GM18520 (cell line): ENCODE results near the gene FAM98C.

Experiments
- ATAC-seq: cut with Tn5 transposase; IDR thresholded peaks from one replicate; pipeline ENCODE4 v1.9.1; 2021; ENCODE audit not compliant: unreplicated experiment

The FAM98C gene

GRCh38 chr19:38377052-38377451 is 25.8 kb upstream of the FAM98C start:
- no peak for ATAC-seq

- ATAC-seq: no peak
Observed at GRCh38 chr19:38378866-38379265, 24.0 kb upstream of the FAM98C start.

- ATAC-seq: no peak
Observed at GRCh38 chr19:38381138-38381537, 21.8 kb upstream of the FAM98C start.

GRCh38 chr19:38383184-38383583 is 19.7 kb upstream of the FAM98C start:
- no peak for ATAC-seq

- ATAC-seq: no peak
Observed at GRCh38 chr19:38383743-38384142, 19.1 kb upstream of the FAM98C start.

GRCh38 chr19:38384209-38385027 is 18.5 kb upstream of the FAM98C start:
- no peak for ATAC-seq

- ATAC-seq: no peak
Observed at GRCh38 chr19:38385057-38385803, 17.7 kb upstream of the FAM98C start.

GRCh38 chr19:38385804-38386257 is 17.1 kb upstream of the FAM98C start:
- ATAC-seq: no peak

GRCh38 chr19:38386300-38386970 is 16.5 kb upstream of the FAM98C start:
- ATAC-seq: no peak

GRCh38 chr19:38386971-38387549 is 15.8 kb upstream of the FAM98C start:
- ATAC-seq: no peak

- ATAC-seq: no peak
Observed at GRCh38 chr19:38387550-38388348, 15.1 kb upstream of the FAM98C start, which contains the start of gene GGN. Gene GGN, minus strand, starts transcription at chr19:38388034. Its CDS starts 773 bp downstream, at chr19:38387261.

GRCh38 chr19:38388349-38389100 is 14.4 kb upstream of the FAM98C start, which contains the start of gene SPRED3:
Gene SPRED3, plus strand, starts transcription at chr19:38388697. Its CDS starts 1,606 bp downstream, at chr19:38390303.
- no peak for ATAC-seq

GRCh38 chr19:38389101-38389925 is 13.6 kb upstream of the FAM98C start:
- no peak for ATAC-seq

- no peak for ATAC-seq
Observed at GRCh38 chr19:38389957-38390924, 12.7 kb upstream of the FAM98C start.

- ATAC-seq: no peak
Observed at GRCh38 chr19:38391911-38392464, 10.9 kb upstream of the FAM98C start.

GRCh38 chr19:38392707-38393308 is 10.1 kb upstream of the FAM98C start:
- ATAC-seq: no peak

- no peak for ATAC-seq
Observed at GRCh38 chr19:38394488-38394887, 8.4 kb upstream of the FAM98C start.
